Stimulated activated CD4-positive, alpha-beta T cell treated with anti-CD3 and anti-CD28 coated beads, Interleukin-1b, Interleukin-23, amount 100 ng/mL, for 48 hours (primary cell): ENCODE measurements around the gene FBXO42.
"Not testable (repeated sequence)": the region's sequence is repeated elsewhere in the genome, so short reads cannot be mapped to it uniquely, and the experiment has no call there.

ENCODE experiments used
- DNase-seq: peaks from one replicate; pipeline ENCODE4 v3.0.0-alpha.2; 2020

FBXO42 gene

DNA sequence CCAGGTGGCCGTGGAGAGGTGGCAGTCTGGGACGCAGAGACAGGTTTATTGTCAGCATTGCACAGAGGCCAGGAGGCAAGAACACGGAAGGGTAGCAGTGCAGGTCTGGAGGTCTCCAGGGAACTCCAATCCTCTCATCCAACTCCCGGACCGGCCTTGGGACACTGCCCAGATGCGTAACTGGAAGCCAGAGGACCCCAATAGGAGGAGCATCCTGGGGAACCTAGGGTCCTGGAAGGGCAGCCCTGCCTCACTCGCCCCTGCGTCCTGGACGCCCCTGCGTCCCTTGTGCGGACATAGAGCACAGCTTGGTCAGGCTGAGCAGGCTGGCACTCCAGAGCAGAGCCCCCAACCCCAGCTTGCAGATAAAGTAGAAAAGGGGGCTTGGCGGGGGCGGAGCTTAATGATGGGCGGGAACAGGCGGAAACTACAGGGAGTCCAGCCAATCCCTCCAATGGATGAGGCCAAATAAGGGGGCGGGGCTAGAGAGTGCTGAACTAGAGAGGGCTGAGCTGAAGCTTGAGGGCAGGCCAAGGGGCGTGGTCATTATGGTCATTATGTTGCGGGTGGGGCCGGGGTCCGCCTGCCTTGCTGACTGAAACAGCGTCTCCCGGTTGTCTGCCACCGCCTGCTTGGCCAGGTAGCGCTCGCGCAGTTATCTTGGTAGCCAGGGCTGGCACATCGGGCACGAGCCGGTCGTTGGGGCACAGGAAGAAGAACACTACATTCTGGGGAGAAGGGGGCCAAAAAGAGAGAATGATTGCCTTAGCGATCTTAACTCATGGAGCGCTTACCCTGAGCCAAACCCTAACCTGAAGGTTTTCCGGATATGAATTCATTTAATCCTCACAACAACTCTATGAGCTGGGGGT lies 136.2 kb downstream of the FBXO42 start:
- peak; percentile 72 for DNase-seq

DNA sequence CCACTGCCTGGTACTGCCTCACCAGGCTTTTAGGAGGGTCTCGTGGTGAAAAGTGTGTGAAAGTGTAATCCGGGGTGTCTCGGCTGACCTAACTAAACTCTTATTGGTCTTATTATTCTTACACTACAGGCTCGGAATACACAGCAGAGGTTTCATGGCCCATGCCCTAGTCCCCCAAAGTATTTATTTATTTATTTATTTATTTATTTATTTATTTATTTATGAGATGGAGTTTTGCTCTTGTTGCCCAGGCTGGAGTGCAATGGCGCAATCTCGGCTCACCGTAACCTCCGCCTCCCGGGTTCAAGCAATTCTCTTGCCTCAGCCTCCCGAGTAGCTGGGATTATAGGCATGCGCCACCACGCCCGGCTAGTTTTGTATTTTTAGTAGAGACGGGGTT lies 137.0 kb downstream of the FBXO42 start:
- not testable (repeated sequence) for DNase-seq

- not testable (repeated sequence) for DNase-seq
These were observed 138.7 kb downstream of the FBXO42 start for GRCh38 chr1:16213544-16213943.

GRCh38 chr1:16213013-16213412 lies 139.3 kb downstream of the FBXO42 start:
- no peak for DNase-seq

GRCh38 chr1:16212251-16212961 lies 139.9 kb downstream of the FBXO42 start, which contains the start of gene ARHGEF19:
ARHGEF19 (minus strand) TSS chr1:16212652; CDS start chr1:16209054, 3,598 bp downstream.
- DNase-seq: no peak

- DNase-seq: no peak
These were observed 140.5 kb downstream of the FBXO42 start for GRCh38 chr1:16211824-16212223.

DNA sequence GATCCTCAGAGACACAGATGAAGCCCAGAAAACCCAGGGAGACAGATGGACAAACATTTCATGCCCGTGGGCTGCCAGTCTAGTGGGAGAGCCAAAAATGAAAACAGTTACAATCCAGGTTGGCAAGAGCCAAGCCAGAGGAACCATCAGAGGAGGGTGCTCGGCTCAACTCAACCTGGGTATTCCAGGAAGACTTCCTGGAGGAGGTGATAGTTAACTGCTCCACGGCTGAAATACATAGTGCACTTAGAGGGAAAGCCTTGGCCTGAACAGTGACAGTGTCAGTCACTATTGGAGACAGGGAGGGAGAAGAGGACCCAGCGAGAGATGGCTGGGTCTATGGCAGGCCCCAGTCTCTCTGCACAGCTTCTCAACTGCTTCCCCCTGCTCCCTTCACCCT lies 141.7 kb downstream of the FBXO42 start:
- DNase-seq: no peak

- DNase-seq: no peak
These were observed 142.4 kb downstream of the FBXO42 start for GRCh38 chr1:16209847-16210407.

- no peak for DNase-seq
These were observed 143.0 kb downstream of the FBXO42 start for GRCh38 chr1:16209132-16209846.

DNA sequence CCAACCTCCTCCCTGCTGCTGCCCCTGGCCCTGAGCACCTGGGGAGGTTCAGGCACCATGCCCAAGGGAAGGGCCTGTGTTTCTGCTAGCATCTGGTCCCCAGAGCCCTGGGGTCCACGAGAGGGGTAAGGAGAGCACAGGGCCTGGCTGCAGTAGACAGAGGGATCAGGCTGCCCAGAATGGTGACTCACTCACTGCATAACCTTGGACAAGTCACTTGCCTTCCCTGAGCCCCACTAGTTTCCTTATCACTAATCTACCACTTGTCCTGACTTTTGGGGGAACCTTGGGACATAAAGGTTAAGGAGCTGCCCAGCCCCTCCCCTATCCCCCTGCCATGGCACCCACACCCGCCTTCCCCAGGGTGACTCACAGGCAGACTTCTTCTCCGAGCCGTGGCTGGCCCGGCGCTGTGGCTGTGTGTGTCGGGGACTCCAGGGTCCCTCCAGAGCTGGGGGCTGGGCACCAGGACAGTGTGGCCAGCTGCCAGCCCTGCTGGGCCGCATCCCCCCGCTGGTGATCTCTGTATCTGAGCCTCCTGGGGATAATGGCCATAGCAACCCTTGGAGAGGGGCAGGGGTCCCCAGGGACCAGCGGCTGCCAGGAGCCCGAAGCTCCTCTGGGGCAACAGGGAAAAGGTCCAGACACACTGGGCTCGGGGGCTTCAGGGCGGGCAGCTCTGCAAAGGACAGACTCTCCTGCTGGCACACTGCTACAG lies 143.9 kb downstream of the FBXO42 start:
- DNase-seq: no peak

- no peak for DNase-seq
These were observed 144.7 kb downstream of the FBXO42 start for GRCh38 chr1:16207318-16208269.

GRCh38 chr1:16206547-16207317 lies 145.5 kb downstream of the FBXO42 start:
- DNase-seq: peak; percentile 96

DNA sequence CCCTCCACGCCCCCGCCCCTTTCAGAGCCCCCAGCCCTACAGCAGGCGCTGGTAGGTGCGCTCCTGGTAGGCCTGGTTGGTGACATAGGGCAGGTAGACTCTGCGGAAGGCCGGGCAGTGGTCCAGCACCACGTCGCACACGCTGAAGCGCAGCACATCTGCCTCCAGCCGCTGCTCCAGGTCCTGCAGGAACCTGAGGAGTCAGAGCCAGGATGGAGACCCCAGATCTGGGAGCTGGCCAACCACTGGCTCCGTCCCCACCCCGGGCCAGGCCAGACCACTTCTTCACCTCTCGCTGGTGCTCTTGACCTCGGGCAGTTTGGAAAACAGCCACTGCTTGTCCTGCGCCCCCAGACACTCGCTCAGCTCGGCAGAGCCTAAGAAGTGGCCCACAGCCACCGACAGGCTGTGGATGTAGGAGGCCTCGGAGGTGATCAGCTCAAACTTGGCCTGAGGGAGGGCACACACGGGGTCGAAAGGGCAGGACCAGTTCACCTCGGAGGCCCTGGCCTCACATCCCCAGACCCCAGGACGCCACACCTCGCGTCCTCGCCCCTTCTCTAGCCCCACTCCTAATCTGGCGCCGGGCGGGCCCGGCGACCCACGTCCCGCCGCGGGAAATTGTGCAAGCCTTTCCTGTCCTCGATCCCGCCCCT lies 146.3 kb downstream of the FBXO42 start:
- DNase-seq: no peak

DNA sequence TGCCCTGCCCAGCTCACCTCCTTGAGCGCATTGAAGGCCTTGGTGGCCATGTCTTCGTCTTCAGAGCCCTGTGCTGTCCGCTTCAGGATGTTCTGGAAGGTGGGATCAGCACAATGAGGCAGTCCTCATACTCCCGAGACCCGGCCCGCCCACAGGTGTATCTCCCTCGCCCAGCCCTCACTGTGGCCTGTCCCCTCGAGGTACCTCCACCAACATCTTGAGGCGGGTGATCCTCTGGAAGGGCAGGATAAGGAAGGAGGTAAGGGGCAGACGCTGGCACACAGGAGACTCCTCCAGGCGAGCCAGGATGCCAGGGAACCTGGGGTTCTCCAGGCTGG lies 147.0 kb downstream of the FBXO42 start:
- no peak for DNase-seq

GRCh38 chr1:16204634-16205333 lies 147.5 kb downstream of the FBXO42 start:
- peak; percentile 35 for DNase-seq

DNA sequence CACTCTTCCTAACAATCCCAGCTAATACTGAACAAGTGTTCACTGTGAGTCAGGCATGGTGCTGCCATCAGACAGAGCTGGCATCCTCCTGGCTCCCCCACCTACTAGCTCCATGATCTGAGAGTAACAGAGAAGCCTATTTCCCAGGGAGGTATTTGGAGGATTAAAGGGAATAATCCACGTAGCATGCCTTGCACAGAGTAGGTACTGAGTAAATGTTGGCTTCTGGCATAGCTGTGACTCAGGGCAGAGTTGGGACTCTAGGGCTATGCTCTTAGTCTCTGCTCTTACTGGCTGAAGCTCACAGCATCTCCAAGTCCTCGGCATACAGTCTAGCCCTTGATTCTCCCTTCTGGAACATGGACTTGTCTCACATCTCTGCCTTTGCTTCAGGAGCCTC lies 148.1 kb downstream of the FBXO42 start:
- DNase-seq: no peak

DNA sequence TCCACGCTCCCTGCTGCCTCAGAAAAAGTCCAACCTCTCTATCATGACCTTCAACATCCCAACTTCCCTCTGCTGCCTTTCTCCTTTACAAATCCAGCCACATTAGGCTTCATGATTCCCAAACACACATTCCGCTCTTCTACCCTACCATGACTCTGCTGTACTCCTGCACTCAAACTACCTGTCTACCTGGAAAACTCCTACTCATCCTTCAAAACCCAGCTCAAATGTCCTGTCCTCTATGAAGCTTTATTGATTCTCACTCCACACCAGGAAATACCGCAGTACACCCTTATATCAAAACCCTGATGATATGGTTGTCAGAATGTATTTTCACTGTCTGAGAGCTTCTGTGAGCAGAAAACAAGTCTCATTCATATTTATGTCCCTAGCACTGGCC lies 148.7 kb downstream of the FBXO42 start:
- no peak for DNase-seq

DNA sequence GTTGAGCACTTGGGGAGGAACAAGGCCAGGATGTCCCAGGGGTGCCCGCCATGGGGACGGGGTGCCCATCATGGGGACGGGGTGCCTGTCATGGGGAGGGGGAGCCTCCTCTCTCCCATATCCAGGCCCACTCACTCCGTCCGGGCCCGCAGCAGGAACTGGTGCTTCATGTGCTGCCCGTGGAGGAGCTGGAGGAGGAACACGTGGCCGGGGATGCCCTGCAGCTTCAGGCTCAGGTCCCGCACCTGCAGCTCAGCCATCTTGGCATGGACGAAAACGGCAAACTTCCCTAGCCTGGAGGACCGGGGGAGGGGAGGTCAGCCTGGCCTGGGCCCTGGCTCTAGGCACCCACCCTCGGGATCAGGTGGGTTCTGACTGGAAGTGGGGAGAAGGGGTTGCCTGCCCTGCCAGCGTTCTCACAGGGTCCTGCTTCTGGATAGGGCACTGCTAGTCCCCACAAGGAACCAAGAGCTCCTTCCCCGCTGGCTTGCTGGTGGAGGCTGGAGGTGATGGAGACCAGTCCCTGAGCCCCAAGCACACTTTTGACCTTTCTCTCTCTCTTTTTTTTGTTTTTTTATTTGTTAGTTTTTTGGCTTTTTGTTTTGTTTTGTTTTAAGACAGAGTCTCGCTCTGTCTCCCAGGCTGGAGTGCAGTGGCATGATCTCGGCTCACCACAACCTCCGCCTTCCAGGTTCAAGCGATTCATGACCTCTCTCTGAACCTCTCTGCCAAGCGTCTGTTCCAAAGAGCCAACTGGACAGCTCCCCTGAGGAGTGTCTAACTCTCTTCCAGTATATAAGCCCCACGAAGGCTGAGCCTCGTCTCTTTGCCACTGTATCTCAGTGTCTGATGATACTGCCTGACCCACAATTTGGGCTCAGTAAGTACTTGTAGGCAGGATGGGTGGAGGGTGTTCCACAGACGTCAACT lies 149.7 kb downstream of the FBXO42 start:
- no peak for DNase-seq
